ENCODE results near the gene DDX27. TPM values are rescaled to one million over a fixed set of nuclear protein-coding genes. Genes with fewer than 3 reads are reported as not detected.
A peak's percentile ranks its signal among the peaks of the same experiment; 100 is the strongest.

DDX27 gene
- total RNA-seq, 1 donor from 2014 or later: 17.3 TPM

DNA sequence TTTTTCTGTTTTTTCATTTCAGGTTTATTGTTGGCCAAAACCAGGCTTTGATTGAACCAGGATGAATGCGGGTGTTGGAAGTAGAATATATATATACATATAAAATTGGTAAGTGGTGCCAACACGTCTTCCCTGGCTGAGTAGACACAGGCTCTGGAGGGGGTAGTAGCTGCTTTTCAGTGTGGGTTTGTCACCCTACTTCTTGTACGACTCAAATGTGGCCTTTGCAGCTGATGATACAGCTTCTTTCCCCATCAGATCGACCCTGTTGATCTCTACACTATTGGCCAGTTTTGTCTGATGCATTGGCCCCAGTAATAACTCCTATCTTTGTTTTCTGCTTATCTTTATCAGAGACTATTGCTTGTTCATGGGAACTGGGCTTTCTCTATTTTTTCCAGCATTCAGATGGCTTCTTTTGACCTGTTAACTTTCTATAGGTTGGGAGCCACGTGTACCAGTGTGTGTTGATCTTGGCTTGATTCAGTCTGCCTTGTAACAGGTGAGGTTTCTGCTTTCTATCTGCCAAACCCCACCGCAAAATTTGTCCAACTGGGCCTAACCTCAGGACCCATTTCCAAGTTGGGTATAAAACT lies 61.3 kb downstream of the DDX27 start:
- H3K27ac ChIP-seq: no peak overlapping the region
- H3K9me3 ChIP-seq: peaks cover 22 to 40% of the 10 kb centered on the region in 2 donors
- peaks cover 19% of the 10 kb centered on the region in 2 donors for H3K4me1 ChIP-seq
- H3K27me3 ChIP-seq: no peaks in the 10 kb centered on the region
- TF ChIP-seq, protein P1, sequence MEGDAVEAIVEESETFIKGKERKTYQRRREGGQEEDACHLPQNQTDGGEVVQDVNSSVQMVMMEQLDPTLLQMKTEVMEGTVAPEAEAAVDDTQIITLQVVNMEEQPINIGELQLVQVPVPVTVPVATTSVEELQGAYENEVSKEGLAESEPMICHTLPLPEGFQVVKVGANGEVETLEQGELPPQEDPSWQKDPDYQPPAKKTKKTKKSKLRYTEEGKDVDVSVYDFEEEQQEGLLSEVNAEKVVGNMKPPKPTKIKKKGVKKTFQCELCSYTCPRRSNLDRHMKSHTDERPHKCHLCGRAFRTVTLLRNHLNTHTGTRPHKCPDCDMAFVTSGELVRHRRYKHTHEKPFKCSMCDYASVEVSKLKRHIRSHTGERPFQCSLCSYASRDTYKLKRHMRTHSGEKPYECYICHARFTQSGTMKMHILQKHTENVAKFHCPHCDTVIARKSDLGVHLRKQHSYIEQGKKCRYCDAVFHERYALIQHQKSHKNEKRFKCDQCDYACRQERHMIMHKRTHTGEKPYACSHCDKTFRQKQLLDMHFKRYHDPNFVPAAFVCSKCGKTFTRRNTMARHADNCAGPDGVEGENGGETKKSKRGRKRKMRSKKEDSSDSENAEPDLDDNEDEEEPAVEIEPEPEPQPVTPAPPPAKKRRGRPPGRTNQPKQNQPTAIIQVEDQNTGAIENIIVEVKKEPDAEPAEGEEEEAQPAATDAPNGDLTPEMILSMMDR (IDR thresholded peaks at IDR 0.05): no peak
- peaks cover 61 to 62% of the 10 kb centered on the region in 2 donors for H3K36me3 ChIP-seq
- intact Hi-C loops (cut with DNase I): no loop called here
- H3K4me3 ChIP-seq: peak overlapping the region; percentile 75 to 98
- no peak for DNase-seq (ENCODE audit: low spot score in 2 of 2)

DNA sequence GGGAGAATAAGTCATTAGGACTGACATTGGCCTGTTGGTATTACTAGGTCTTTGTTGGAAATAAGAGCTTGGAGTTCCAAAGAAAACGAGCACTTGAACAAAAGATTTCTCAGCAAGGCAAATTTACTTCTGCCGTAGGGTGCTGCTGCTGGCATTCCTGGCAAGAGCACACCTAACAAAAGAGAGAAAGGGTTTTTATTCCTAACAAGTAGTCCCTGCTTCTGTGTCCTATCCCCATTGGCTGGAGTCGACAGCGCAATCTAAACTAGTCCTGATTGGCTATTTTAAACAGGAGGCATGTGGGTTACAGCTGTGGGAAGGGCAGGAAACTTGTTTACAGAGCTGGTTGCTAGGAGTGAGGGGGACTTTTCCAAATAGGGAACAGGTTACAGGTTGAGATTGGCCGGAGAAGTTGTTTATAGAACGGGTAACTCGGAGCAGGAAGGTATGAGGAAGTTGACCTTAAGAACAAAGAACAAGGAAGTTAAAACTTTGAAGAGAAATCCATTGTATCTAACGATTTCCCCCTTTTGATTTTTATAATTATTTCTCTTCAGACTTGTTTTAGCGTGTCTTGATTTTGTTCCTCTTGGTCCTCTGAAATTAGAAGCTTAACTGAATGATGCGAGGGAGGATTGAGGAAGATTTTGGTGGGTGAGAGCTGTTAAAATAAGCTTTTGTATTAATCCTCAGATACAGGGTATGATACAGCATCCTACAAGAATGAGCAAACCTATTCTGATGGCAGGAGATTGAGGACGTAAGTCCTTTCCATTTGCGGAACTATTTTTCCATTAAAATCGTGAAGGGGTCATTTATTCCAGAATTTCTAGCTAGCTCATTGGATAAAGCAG lies 62.1 kb downstream of the DDX27 start:
- H3K4me1 ChIP-seq: peaks cover 12% of the 10 kb centered on the region in 2 donors

DNA sequence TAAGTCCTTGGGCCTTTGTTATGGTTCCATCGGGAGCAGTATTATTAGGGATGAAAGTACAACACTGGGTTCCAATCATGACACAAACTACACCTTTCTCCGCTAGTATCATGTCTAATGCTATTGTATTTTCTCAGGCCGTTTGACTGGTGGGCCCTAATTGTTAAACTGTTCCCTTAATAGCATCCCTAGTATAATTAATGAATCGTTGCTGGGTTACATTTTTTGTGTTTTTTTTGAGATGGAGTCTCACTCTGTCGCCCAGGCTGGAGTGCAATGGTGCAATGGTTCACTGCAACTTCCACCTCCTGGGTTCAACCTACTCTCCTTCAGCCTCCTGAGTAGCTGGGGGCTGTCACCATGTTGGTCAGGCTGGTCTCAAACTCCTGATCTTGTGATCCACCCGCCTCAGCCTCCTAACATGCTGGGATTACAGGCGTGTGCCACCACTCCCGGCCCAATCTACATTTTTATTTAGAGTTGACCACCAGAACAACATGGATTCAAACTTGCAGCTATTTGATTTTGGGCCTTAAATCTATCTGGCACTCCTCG lies 62.8 kb downstream of the DDX27 start:
- intact Hi-C loops (cut with DNase I): no loop called here
- Histone ChIP-seq H3K9me3 (peaks cover 37 to 55% of the 10 kb centered on the region in 2 donors), H3K4me3 (no peak overlapping the region), H3K36me3 (peaks cover 76% of the 10 kb centered on the region in 2 donors), H3K27me3 (no peaks in the 10 kb centered on the region), H3K4me1 (peaks cover 11 to 12% of the 10 kb centered on the region in 2 donors), H3K27ac (no peak overlapping the region)
- TF ChIP-seq, protein P1 (IDR thresholded peaks at IDR 0.05): no peak
- no peak for DNase-seq (ENCODE audit: low spot score in 2 of 2)

More for the DNA sequence above, 62.1 kb downstream of the DDX27 start:
- intact Hi-C loops (cut with DNase I): no loop called here
- Histone ChIP-seq H3K27ac (no peak overlapping the region), H3K4me3 (peak overlapping the region; percentile 75 to 98), H3K9me3 (peaks cover 30 to 48% of the 10 kb centered on the region in 2 donors), H3K27me3 (no peaks in the 10 kb centered on the region), H3K36me3 (peaks cover 68 to 69% of the 10 kb centered on the region in 2 donors)
- TF ChIP-seq, protein P1 (IDR thresholded peaks at IDR 0.05): no peak
- no peak for DNase-seq (ENCODE audit: low spot score in 2 of 2)

DNA sequence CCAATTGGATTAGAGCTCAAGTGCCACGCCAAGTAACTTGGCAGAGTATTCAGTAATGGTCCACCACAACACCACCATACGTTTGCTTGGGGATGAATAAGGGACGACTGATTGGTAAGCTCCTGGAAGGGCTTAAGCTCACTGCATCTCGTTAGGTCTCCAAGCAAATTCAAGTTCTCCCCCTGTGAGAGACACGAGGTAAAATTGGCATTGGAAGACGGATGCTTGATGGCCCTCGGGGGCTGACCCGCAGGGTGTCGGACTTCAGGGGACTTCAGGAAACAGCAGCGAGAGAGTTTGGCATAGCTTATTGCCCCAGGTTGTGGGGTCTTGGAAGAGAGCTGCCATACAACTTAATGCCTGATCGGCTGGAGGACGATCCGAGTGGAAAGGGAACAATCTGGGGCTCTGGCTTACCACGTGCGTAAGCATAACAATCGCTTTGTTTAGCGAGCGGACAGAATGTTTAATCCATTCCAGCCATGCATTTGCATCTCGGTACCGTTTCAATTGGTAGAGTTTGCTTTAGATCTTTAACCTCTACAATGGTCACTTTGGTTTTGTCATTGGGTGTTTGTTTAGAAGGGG lies 63.5 kb downstream of the DDX27 start:
- TF ChIP-seq, protein P1 (IDR thresholded peaks at IDR 0.05): no peak
- peaks cover 41 to 61% of the 10 kb centered on the region in 2 donors for H3K9me3 ChIP-seq
- H3K36me3 ChIP-seq: peaks cover 82% of the 10 kb centered on the region in 2 donors
- DNase-seq (ENCODE audit: low spot score in 2 of 2): no peak
- intact Hi-C loops (cut with DNase I): no loop called here
- no peaks in the 10 kb centered on the region for H3K27me3 ChIP-seq
- H3K4me1 ChIP-seq: peaks cover 11 to 12% of the 10 kb centered on the region in 2 donors
- no peak overlapping the region for H3K4me3 ChIP-seq
- no peak overlapping the region for H3K27ac ChIP-seq

DNA sequence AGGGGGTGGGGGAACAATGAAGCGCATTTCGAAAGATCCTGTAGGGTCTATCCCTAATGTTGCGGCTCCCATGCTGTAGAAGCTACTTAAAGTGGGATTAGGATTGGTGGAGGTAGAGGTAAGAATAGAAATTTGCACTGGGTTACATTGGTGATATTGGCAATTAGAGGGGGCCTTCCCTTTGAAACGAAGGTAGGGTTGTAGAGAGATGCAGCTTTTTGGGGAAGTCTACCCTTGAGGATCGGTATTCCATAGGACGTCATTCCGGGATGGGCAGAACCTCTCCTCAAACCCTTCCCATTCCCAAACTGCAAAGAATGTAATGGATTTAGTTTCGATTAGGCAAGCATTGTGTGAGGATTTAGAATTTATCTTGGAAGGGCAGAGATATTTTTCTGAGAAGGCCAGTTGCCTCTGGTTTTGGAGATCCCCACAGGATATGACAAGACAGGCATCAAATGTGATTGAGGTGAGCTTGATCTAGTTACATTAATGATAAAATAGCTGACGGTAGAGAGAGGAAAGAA lies 64.0 kb downstream of the DDX27 start:
- H3K4me1 ChIP-seq: peaks cover 11 to 12% of the 10 kb centered on the region in 2 donors
- peaks cover 44 to 61% of the 10 kb centered on the region in 2 donors for H3K9me3 ChIP-seq
- TF ChIP-seq, protein P1 (IDR thresholded peaks at IDR 0.05): no peak
- H3K36me3 ChIP-seq: peaks cover 88% of the 10 kb centered on the region in 2 donors
- no peak for DNase-seq (ENCODE audit: low spot score in 2 of 2)
- intact Hi-C loops (cut with DNase I): no loop called here
- H3K27me3 ChIP-seq: no peaks in the 10 kb centered on the region
- H3K4me3 ChIP-seq: no peak overlapping the region
- H3K27ac ChIP-seq: no peak overlapping the region

Data from ascending aorta (tissue), 2 donors.